ENCODE results near the gene SUMO3. TPM values are rescaled to one million over a fixed set of nuclear protein-coding genes. Genes with fewer than 3 reads are reported as not detected.

The SUMO3 gene
- total RNA-seq, 3 donors from 2014 or later, result 87.0 to 107 (median 93.4) TPM

- no peak for ATAC-seq
- Mint-ChIP-seq H3K4me3 (no peak overlapping the region), H3K9me3 (no peaks in the 10 kb centered on the region), H3K27me3 (ENCODE audit: low read depth) (no peaks in the 10 kb centered on the region), H3K4me1 (ENCODE audit: low read depth) (peaks cover 9% of the 10 kb centered on the region), H3K36me3 (ENCODE audit: insufficient read depth) (peaks cover 42% of the 10 kb centered on the region)
- DNase-seq, result no peak
These were observed 42.9 kb downstream of the SUMO3 start for GRCh38 chr21:44774972-44775371.

- H3K4me3 Mint-ChIP-seq, result no peak overlapping the region
- H3K27me3 Mint-ChIP-seq (ENCODE audit: low read depth), result no peaks in the 10 kb centered on the region
- H3K36me3 Mint-ChIP-seq (ENCODE audit: insufficient read depth), result peaks cover 43% of the 10 kb centered on the region
- no peaks in the 10 kb centered on the region for H3K9me3 Mint-ChIP-seq
- DNase-seq, result no peak
- no peak for ATAC-seq
- peaks cover 6% of the 10 kb centered on the region for H3K4me1 Mint-ChIP-seq (ENCODE audit: low read depth)
These were observed 44.5 kb downstream of the SUMO3 start for GRCh38 chr21:44773291-44773932.

- H3K4me1 Mint-ChIP-seq (ENCODE audit: low read depth), result peaks cover 2% of the 10 kb centered on the region
- ATAC-seq (no peak), DNase-seq (no peak)
- H3K9me3 Mint-ChIP-seq, result no peaks in the 10 kb centered on the region
- H3K36me3 Mint-ChIP-seq (ENCODE audit: insufficient read depth), result peaks cover 37% of the 10 kb centered on the region
- no peaks in the 10 kb centered on the region for H3K27me3 Mint-ChIP-seq (ENCODE audit: low read depth)
- H3K4me3 Mint-ChIP-seq, result no peak overlapping the region
These were observed 45.9 kb downstream of the SUMO3 start for GRCh38 chr21:44771896-44772525.

GRCh38 chr21:44767834-44768831, 49.7 kb downstream of the SUMO3 start:
- peaks cover 11% of the 10 kb centered on the region for H3K4me1 Mint-ChIP-seq (ENCODE audit: low read depth)

GRCh38 chr21:44766818-44767354, 51.0 kb downstream of the SUMO3 start:
- peaks cover 14% of the 10 kb centered on the region for H3K36me3 Mint-ChIP-seq (ENCODE audit: insufficient read depth)
- DNase-seq, result no peak
- no peaks in the 10 kb centered on the region for H3K27me3 Mint-ChIP-seq (ENCODE audit: low read depth)
- H3K4me3 Mint-ChIP-seq, result no peak overlapping the region
- ATAC-seq, result no peak
- peaks cover 11% of the 10 kb centered on the region for H3K4me1 Mint-ChIP-seq (ENCODE audit: low read depth)
- no peaks in the 10 kb centered on the region for H3K9me3 Mint-ChIP-seq

More at GRCh38 chr21:44767834-44768831, 49.7 kb downstream of the SUMO3 start:
- no peak overlapping the region for H3K4me3 Mint-ChIP-seq
- DNase-seq, result no peak
- H3K9me3 Mint-ChIP-seq, result no peaks in the 10 kb centered on the region
- no peak for ATAC-seq
- no peaks in the 10 kb centered on the region for H3K27me3 Mint-ChIP-seq (ENCODE audit: low read depth)
- H3K36me3 Mint-ChIP-seq (ENCODE audit: insufficient read depth), result peaks cover 21% of the 10 kb centered on the region

GRCh38 chr21:44766014-44766817, 51.6 kb downstream of the SUMO3 start:
- no peak for DNase-seq
- H3K36me3 Mint-ChIP-seq (ENCODE audit: insufficient read depth), result peaks cover 12% of the 10 kb centered on the region
- H3K4me3 Mint-ChIP-seq, result no peak overlapping the region
- no peaks in the 10 kb centered on the region for H3K9me3 Mint-ChIP-seq
- peaks cover 14% of the 10 kb centered on the region for H3K4me1 Mint-ChIP-seq (ENCODE audit: low read depth)
- no peaks in the 10 kb centered on the region for H3K27me3 Mint-ChIP-seq (ENCODE audit: low read depth)
- no peak for ATAC-seq

GRCh38 chr21:44765231-44766013, 52.4 kb downstream of the SUMO3 start:
- ATAC-seq, result peak; percentile 61 to 68

GRCh38 chr21:44764319-44765230, 53.3 kb downstream of the SUMO3 start:
- DNase-seq, result no peak
- Mint-ChIP-seq H3K4me3 (no peak overlapping the region), H3K36me3 (ENCODE audit: insufficient read depth) (peaks cover 7% of the 10 kb centered on the region), H3K27me3 (ENCODE audit: low read depth) (no peaks in the 10 kb centered on the region), H3K4me1 (ENCODE audit: low read depth) (peaks cover 14% of the 10 kb centered on the region), H3K9me3 (no peaks in the 10 kb centered on the region)
- ATAC-seq, result no peak

More at GRCh38 chr21:44765231-44766013, 52.4 kb downstream of the SUMO3 start:
- H3K4me3 Mint-ChIP-seq, result peak overlapping the region; percentile 14
- no peak for DNase-seq
- peaks cover 7% of the 10 kb centered on the region for H3K36me3 Mint-ChIP-seq (ENCODE audit: insufficient read depth)
- no peaks in the 10 kb centered on the region for H3K27me3 Mint-ChIP-seq (ENCODE audit: low read depth)
- no peaks in the 10 kb centered on the region for H3K9me3 Mint-ChIP-seq
- peaks cover 14% of the 10 kb centered on the region for H3K4me1 Mint-ChIP-seq (ENCODE audit: low read depth)

GRCh38 chr21:44763451-44764318, 54.2 kb downstream of the SUMO3 start:
- Mint-ChIP-seq H3K4me3 (no peak overlapping the region), H3K4me1 (ENCODE audit: low read depth) (peaks cover 14% of the 10 kb centered on the region), H3K9me3 (no peaks in the 10 kb centered on the region), H3K36me3 (ENCODE audit: insufficient read depth) (peaks cover 4% of the 10 kb centered on the region), H3K27me3 (ENCODE audit: low read depth) (no peaks in the 10 kb centered on the region)
- DNase-seq, result no peak
- no peak for ATAC-seq

GRCh38 chr21:44763050-44763378, 54.8 kb downstream of the SUMO3 start:
- ATAC-seq (no peak), DNase-seq (no peak)
- peaks cover 14% of the 10 kb centered on the region for H3K4me1 Mint-ChIP-seq (ENCODE audit: low read depth)
- no peak overlapping the region for H3K4me3 Mint-ChIP-seq
- H3K36me3 Mint-ChIP-seq (ENCODE audit: insufficient read depth), result no peaks in the 10 kb centered on the region
- no peaks in the 10 kb centered on the region for H3K9me3 Mint-ChIP-seq
- H3K27me3 Mint-ChIP-seq (ENCODE audit: low read depth), result no peaks in the 10 kb centered on the region

- no peak for DNase-seq
- Mint-ChIP-seq H3K4me3 (no peak overlapping the region), H3K4me1 (ENCODE audit: low read depth) (peaks cover 14% of the 10 kb centered on the region), H3K36me3 (ENCODE audit: insufficient read depth) (no peaks in the 10 kb centered on the region), H3K9me3 (no peaks in the 10 kb centered on the region), H3K27me3 (ENCODE audit: low read depth) (no peaks in the 10 kb centered on the region)
- no peak for ATAC-seq
These were observed 55.4 kb downstream of the SUMO3 start for GRCh38 chr21:44762221-44763049.

All from activated T-cell treated with anti-CD3 and anti-CD28 coated beads, Interleukin-2, amount 50 U/mL, for 4 hours (primary cell).